Loucy (cell line): Measurements from ENCODE around the gene SLC9A4.

ENCODE experiments used
- EZH2phosphoT487 ChIP-seq: fragments of 200-600 bp; IDR thresholded peaks from 2 replicates; pipeline ENCODE4 v1.6.1; 2018; ENCODE audit warnings: antibody characterized with exemption, mild to moderate bottlenecking, moderate library complexity, borderline replicate concordance
- TF ChIP-seq, protein P1 (sequence below): fragments of 200-600 bp; sonication (generic); conservative IDR thresholded peaks from 2 replicates; pipeline ENCODE4 v1.5.1; 2014; ENCODE audit warnings: mild to moderate bottlenecking, antibody characterized with exemption, low read length

DNA sequence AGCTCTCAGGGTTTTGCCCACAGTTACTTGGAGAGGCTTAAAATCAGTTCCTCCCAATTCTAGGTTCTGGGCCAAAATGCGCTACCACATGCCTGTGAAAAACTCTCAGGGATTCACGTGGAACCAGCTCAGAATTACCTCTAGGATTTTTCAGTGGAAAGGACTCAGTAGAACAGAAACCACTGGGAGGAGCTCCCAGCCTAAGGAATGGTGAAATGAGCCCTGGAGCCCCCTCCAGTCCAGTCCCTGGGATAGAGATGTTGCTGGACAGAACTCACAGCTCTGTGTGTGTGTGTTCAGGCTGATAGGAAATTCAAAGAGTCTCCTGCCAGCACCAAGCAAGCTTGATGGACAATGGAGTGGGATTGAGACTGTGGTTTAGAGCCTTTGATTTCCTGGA is 21.1 kb upstream of the SLC9A4 start:
- TF ChIP-seq, protein P1, sequence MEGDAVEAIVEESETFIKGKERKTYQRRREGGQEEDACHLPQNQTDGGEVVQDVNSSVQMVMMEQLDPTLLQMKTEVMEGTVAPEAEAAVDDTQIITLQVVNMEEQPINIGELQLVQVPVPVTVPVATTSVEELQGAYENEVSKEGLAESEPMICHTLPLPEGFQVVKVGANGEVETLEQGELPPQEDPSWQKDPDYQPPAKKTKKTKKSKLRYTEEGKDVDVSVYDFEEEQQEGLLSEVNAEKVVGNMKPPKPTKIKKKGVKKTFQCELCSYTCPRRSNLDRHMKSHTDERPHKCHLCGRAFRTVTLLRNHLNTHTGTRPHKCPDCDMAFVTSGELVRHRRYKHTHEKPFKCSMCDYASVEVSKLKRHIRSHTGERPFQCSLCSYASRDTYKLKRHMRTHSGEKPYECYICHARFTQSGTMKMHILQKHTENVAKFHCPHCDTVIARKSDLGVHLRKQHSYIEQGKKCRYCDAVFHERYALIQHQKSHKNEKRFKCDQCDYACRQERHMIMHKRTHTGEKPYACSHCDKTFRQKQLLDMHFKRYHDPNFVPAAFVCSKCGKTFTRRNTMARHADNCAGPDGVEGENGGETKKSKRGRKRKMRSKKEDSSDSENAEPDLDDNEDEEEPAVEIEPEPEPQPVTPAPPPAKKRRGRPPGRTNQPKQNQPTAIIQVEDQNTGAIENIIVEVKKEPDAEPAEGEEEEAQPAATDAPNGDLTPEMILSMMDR, result no peak
- no peak for TF ChIP-seq EZH2phosphoT487
